H1 (cell line): ENCODE data around the gene FAM111A. TPM values are rescaled to one million over a fixed set of nuclear protein-coding genes. Genes with fewer than 3 reads are reported as not detected.

Experiments used
- CTCF ChIA-PET: fragments of 300-600 bp; sonication (Branson Sonifier 250); formaldehyde crosslinking; loops from one replicate; lab custom pipeline; 2021; ENCODE audit not compliant: partially characterized antibody; lab: Charles Lee
- POLR2A ChIA-PET: fragments of 300-600 bp; sonication (Branson Sonifier 250); formaldehyde crosslinking; loops from one replicate; lab custom pipeline; 2021; ENCODE audit warnings: inconsistent platforms; ENCODE audit not compliant: partially characterized antibody; lab: Charles Lee
- DNase-seq, 2 experiments: peaks; one replicate each; pipeline versions ENCODE4 v3.0.0 to v3.0.0-alpha.2; 2010 to 2022; ENCODE audit warnings: low spot score in 2 of 2, low read depth in 1 of 2, mixed read lengths in 1 of 2
- FAIRE-seq: peaks from 2 replicates; lab custom pipeline; 2011; peaks lifted over from hg19 to GRCh38; lab: Jason Lieb, UNC
- H2AFZ ChIP-seq: 2 replicates; pipeline ENCODE4 v1.8.1; 2012; ENCODE audit warnings: low read length, inconsistent platforms
- H2AK5ac ChIP-seq: 2 replicates; pipeline ENCODE4 v1.6.1; 2013; ENCODE audit warnings: low read depth, low read length
- H2BK120ac ChIP-seq: replicated peaks from 2 replicates; pipeline ENCODE3; 2013; ENCODE audit warnings: low read depth, low read length, inconsistent platforms
- H2BK12ac ChIP-seq: 2 replicates; pipeline ENCODE4 v1.6.1; 2013; ENCODE audit warnings: low read depth, low read length
- H2BK15ac ChIP-seq: 2 replicates; pipeline ENCODE4 v1.6.1; 2013; ENCODE audit warnings: low read length
- H2BK20ac ChIP-seq: 2 replicates; pipeline ENCODE4 v1.6.1; 2013; ENCODE audit warnings: low read length
- H2BK5ac ChIP-seq: 2 replicates; pipeline ENCODE4 v1.6.1; 2013; ENCODE audit warnings: low read depth, low read length
- H3K14ac ChIP-seq: 2 replicates; pipeline ENCODE4 v1.6.1; 2013; ENCODE audit warnings: inconsistent platforms; ENCODE audit not compliant: insufficient read length
- H3K18ac ChIP-seq: 2 replicates; pipeline ENCODE4 v1.6.1; 2013; ENCODE audit warnings: low read length; ENCODE audit errors: extremely low read depth
- H3K23ac ChIP-seq: 2 replicates; pipeline ENCODE4 v1.6.1; 2013; ENCODE audit warnings: inconsistent platforms; ENCODE audit not compliant: insufficient read length
- H3K23me2 ChIP-seq: 2 replicates; pipeline ENCODE4 v1.6.1; 2013; ENCODE audit warnings: low read depth, low read length
- H3K27ac ChIP-seq: 2 replicates; pipeline ENCODE4 v1.6.1; 2011; ENCODE audit warnings: low read depth, low read length, inconsistent platforms
- H3K27me3 ChIP-seq, 4 experiments: replicated peaks in 1 of 4; 1 replicate in 1 of 4; 2 replicates in 3 of 4; pipeline versions ENCODE4 v1.6.1 to v1.8.1; 2011 to 2013; ENCODE audit warnings: low read length in 3 of 4, mild to moderate bottlenecking in 3 of 4, inconsistent platforms in 2 of 4, mixed read lengths in 2 of 4, moderate library complexity in 1 of 4; ENCODE audit not compliant: control insufficient read depth in 3 of 4, insufficient read depth in 3 of 4; ENCODE audit errors: extremely low read depth in 1 of 4
- H3K36me3 ChIP-seq, 4 experiments: 2 replicates each; pipeline versions ENCODE4 v1.6.1 to v1.8.1; 2011 to 2013; ENCODE audit warnings: mild to moderate bottlenecking in 4 of 4, low read length in 3 of 4, moderate library complexity in 2 of 4, control low read depth in 1 of 4, inconsistent platforms in 1 of 4; ENCODE audit not compliant: insufficient read depth in 4 of 4, control insufficient read depth in 2 of 4
- H3K4ac ChIP-seq: replicated peaks from 2 replicates; pipeline ENCODE3; 2013; ENCODE audit warnings: low read length, low read depth, mixed read lengths, inconsistent platforms; ENCODE audit not compliant: insufficient read length
- H3K4me1 ChIP-seq, 4 experiments: replicated peaks in 1 of 4; 1 replicate in 1 of 4; 2 replicates in 3 of 4; pipeline versions ENCODE4 v1.6.1 to v1.8.1; 2011 to 2013; ENCODE audit warnings: low read length in 3 of 4, inconsistent platforms in 2 of 4, mixed read lengths in 1 of 4; ENCODE audit not compliant: insufficient read depth in 4 of 4, control insufficient read depth in 3 of 4
- H3K4me2 ChIP-seq, 2 experiments: 2 replicates each; pipeline versions ENCODE4 v1.6.1 to v1.8.1; 2011 to 2013; ENCODE audit warnings: low read depth in 2 of 2, low read length in 2 of 2, control low read depth in 1 of 2, inconsistent platforms in 1 of 2, mild to moderate bottlenecking in 1 of 2; ENCODE audit not compliant: insufficient read depth in 1 of 2
- H3K4me3 ChIP-seq, 4 experiments: fragments of 200-600, 300-600 bp in 1 of 4; sonication (generic), shearing (Covaris generic), sonication (Bioruptor Twin) in 1 of 4; 2 replicates each; pipeline versions ENCODE4 v1.5.1 to v1.8.1; 2011 to 2016; ENCODE audit warnings: low read length in 4 of 4, low read depth in 3 of 4, control low read depth in 2 of 4, inconsistent platforms in 2 of 4, mild to moderate bottlenecking in 2 of 4, mixed read lengths in 1 of 4, moderate library complexity in 1 of 4; ENCODE audit not compliant: insufficient read depth in 2 of 4; ENCODE audit errors: extremely low read depth in 1 of 4
- H3K56ac ChIP-seq: replicated peaks from 2 replicates; pipeline ENCODE3; 2013; ENCODE audit warnings: low read depth, mild to moderate bottlenecking, mixed read lengths, low read length, inconsistent platforms; ENCODE audit not compliant: insufficient read length
- H3K79me1 ChIP-seq: 2 replicates; pipeline ENCODE4 v1.6.1; 2013; ENCODE audit warnings: low read depth, low read length, control low read depth
- H3K79me2 ChIP-seq, 2 experiments: 2 replicates each; pipeline versions ENCODE4 v1.6.1 to v1.8.1; 2012 to 2013; ENCODE audit warnings: low read length in 2 of 2, mild to moderate bottlenecking in 2 of 2, inconsistent platforms in 1 of 2; ENCODE audit not compliant: insufficient read depth in 2 of 2, control insufficient read depth in 1 of 2
- H3K9ac ChIP-seq, 4 experiments: replicated peaks in 1 of 4; 1 replicate in 1 of 4; 2 replicates in 3 of 4; pipeline versions ENCODE4 v1.6.1 to v1.8.1; 2011 to 2013; ENCODE audit warnings: low read depth in 3 of 4, low read length in 3 of 4, control low read depth in 2 of 4, mild to moderate bottlenecking in 2 of 4, moderate library complexity in 2 of 4, inconsistent platforms in 1 of 4; ENCODE audit errors: extremely low read depth in 1 of 4
- H3K9me3 ChIP-seq, 2 experiments: 2 replicates each; pipeline versions ENCODE4 v1.6.1 to v1.8.1; 2012 to 2013; ENCODE audit warnings: mild to moderate bottlenecking in 2 of 2, moderate library complexity in 2 of 2, control low read depth in 1 of 2, inconsistent platforms in 1 of 2, low read depth in 1 of 2, low read length in 1 of 2, mixed read lengths in 1 of 2; ENCODE audit not compliant: insufficient read depth in 2 of 2
- H4K20me1 ChIP-seq, 2 experiments: replicated peaks in 1 of 2; 2 replicates each; pipeline versions ENCODE3 to v1.8.1; 2011 to 2013; ENCODE audit warnings: inconsistent platforms in 2 of 2, low read length in 2 of 2, mild to moderate bottlenecking in 1 of 2; ENCODE audit not compliant: insufficient read depth in 2 of 2, control insufficient read depth in 1 of 2
- H4K5ac ChIP-seq: 2 replicates; pipeline ENCODE4 v1.6.1; 2013; ENCODE audit warnings: low read length, low read depth, mixed read lengths, inconsistent platforms; ENCODE audit not compliant: insufficient read length
- H4K8ac ChIP-seq: 2 replicates; pipeline ENCODE4 v1.8.0; 2013; ENCODE audit warnings: mild to moderate bottlenecking, moderate library complexity, low read length, inconsistent platforms; ENCODE audit not compliant: insufficient read depth; ENCODE audit errors: extremely low read depth
- H4K91ac ChIP-seq: replicated peaks from 2 replicates; pipeline ENCODE3; 2013; ENCODE audit warnings: low read length, mixed read lengths, inconsistent platforms; ENCODE audit not compliant: insufficient read length
- BCL11A ChIP-seq, 2 experiments: IDR thresholded peaks; one replicate each; pipeline ENCODE4 v1.6.1; 2011; ENCODE audit warnings: low read depth in 2 of 2, low read length in 2 of 2, mild to moderate bottlenecking in 2 of 2
- CREB1 ChIP-seq: IDR thresholded peaks from 2 replicates; pipeline ENCODE4 v1.6.1; 2012; ENCODE audit warnings: inconsistent platforms
- GTF2F1 ChIP-seq: IDR thresholded peaks from 2 replicates; pipeline ENCODE4 v1.6.1; 2012; ENCODE audit warnings: low read depth, low read length, improper control_type of control experiment, borderline replicate concordance
- KDM4A ChIP-seq: IDR thresholded peaks from one replicate; pipeline ENCODE4 v1.7.1; 2012; ENCODE audit warnings: low read depth, mild to moderate bottlenecking, moderate library complexity, low read length, inconsistent platforms; ENCODE audit not compliant: severe bottlenecking
- NRF1 ChIP-seq: IDR thresholded peaks from 2 replicates; pipeline ENCODE4 v1.6.1; 2011; ENCODE audit warnings: mild to moderate bottlenecking, low read depth, low read length, improper control_type of control experiment
- RNF2 ChIP-seq: fragments of 200-900, 300-1000 bp; sonication (generic); IDR thresholded peaks from 2 replicates; pipeline ENCODE4 v1.7.1; 2016; ENCODE audit warnings: borderline replicate concordance, low read depth, mild to moderate bottlenecking, antibody characterized with exemption, low read length; ENCODE audit not compliant: poor library complexity, severe bottlenecking; ENCODE audit errors: missing control alignments
- SIRT6 ChIP-seq: IDR thresholded peaks from one replicate; pipeline ENCODE4 v1.7.1; 2012; ENCODE audit warnings: low read length, inconsistent platforms
- ZNF274 ChIP-seq: IDR thresholded peaks from 2 replicates; pipeline ENCODE4 v1.7.0; 2012; ENCODE audit warnings: low read length, borderline replicate concordance; ENCODE audit errors: extremely low read depth
- WGBS, 2 experiments: shearing (Covaris generic) in 1 of 2; methylation state at CpG; one replicate each; pipeline versions ENCODE4 v1.1.6 to v1.1.7; 2013 to 2015; ENCODE audit warnings: low lambda C conversion rate in 2 of 2, mixed read lengths in 2 of 2, inconsistent platforms in 1 of 2, low coverage in 1 of 2, missing lambda C conversion rate in 1 of 2; ENCODE audit not compliant: insufficient replicate concordance in 2 of 2, insufficient coverage in 1 of 2, insufficient read length in 1 of 2; ENCODE audit errors: extremely low coverage in 1 of 2, missing lambda C conversion rate in 1 of 2; 5-methylcytosine and 5-hydroxymethylcytosine counted together
- polyA plus RNA-seq, 7 experiments: library from polyadenylated mRNA; depleted of rRNA in 3 of 7; stranded (reverse) in 5 of 7; unstranded in 2 of 7; fragments of >200 nt in 5 of 7; fragments of 200-250 nt in 2 of 7; gene quantifications; 1 replicate in 5 of 7; 2 replicates in 1 of 7; 4 replicates in 1 of 7; pipeline versions ENCODE4 v1.2.1 to v1.2.3, GENCODE V29; 2011 to 2013; ENCODE audit warnings: missing spikeins in 2 of 7, mixed read lengths in 2 of 7
- total RNA-seq: library from RNA; stranded (reverse); fragmentation: NEBNext Ultra II Directional; extraction: Animal tissue kit (Norgen Biotek cat#: 25700); gene quantifications from 2 replicates; pipeline ENCODE4 v1.2.1, GENCODE V29; 2021
- TF ChIP-seq, protein P1 (sequence below): IDR thresholded peaks from 2 replicates; pipeline ENCODE4 v1.6.1; 2011; ENCODE audit warnings: low read depth, mild to moderate bottlenecking, low read length; ENCODE audit not compliant: insufficient read depth

FAM111A gene
- total and polyA plus RNA-seq, 2 of the 8 experiments (the other 6 are each of a cell fraction or from before 2014, with no cell fraction given), result 10.2 to 29.9 TPM

DNA sequence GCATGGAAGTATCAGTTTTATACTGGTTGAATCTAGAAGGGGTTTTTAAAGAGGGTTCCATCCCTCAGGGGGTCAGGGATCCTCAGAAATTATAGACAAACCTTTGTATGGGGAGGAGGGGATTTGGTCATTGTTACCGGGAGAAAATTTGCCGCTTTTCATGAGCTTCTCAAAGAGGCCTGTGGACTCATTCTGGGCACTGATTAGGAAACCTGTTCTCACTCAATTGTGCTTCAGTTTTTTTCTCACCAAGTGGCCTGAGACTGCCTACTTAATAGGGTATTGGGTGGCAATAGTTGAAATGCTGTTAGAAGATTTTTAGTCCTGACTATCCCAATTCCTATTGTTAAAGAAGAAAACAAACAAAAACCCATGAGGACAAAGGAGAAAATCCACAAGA lies 56.1 kb downstream of the FAM111A start:
- no peaks in the 10 kb centered on the region for H3K27me3 ChIP-seq
- no peak overlapping the region for H4K8ac ChIP-seq
- H3K56ac ChIP-seq, result no peak overlapping the region
- ChIA-PET POLR2A (no interaction called here), CTCF (interaction anchor here (1.0 to 2.6 kb wide), 4 partner anchors 12 to 27 kb away, joined by 4 to 26 read pairs (median 15); partner anchors contain the start of gene DTX4)
- H3K9me3 ChIP-seq, result peaks cover 4 to 10% of the 10 kb centered on the region in 2 experiments; a peak in 3 of 4 replicates
- peaks cover 0 to 2% of the 10 kb centered on the region in 2 experiments for H4K20me1 ChIP-seq
- no peak overlapping the region for H4K5ac ChIP-seq
- no peaks in the 10 kb centered on the region; a peak in 1 of 7 replicates for H3K4me1 ChIP-seq
- H2BK120ac ChIP-seq, result no peak overlapping the region
- H2BK20ac ChIP-seq, result no peak overlapping the region
- FAIRE-seq (no peak), DNase-seq (no peak)
- no peaks in the 10 kb centered on the region for H3K79me1 ChIP-seq
- H3K23me2 ChIP-seq, result no peaks in the 10 kb centered on the region
- no peaks in the 10 kb centered on the region for H3K79me2 ChIP-seq
- H3K9ac ChIP-seq, result no peak overlapping the region
- no peak overlapping the region for H3K14ac ChIP-seq
- peaks cover 6 to 44% (median 28%) of the 10 kb centered on the region in 4 experiments; a peak in 7 of 8 replicates for H3K36me3 ChIP-seq
- H3K27ac ChIP-seq, result no peak overlapping the region
- no peak overlapping the region for H3K4ac ChIP-seq
- 94% methylated on average over 2 of the region's 2 CpGs; no CpG with 5 or more reads in 1 of the 2 experiments for WGBS, 2 experiments
- no peak overlapping the region for H2BK15ac ChIP-seq
- no peak overlapping the region for H4K91ac ChIP-seq
- H2AFZ ChIP-seq, result no peak overlapping the region
- no peak overlapping the region for H3K4me2 ChIP-seq
- TF ChIP-seq GTF2F1 (no peak), RNF2 (no peak), KDM4A (no peak), ZNF274 (no peak), NRF1 (no peak), CREB1 (no peak), BCL11A (IDR thresholded peaks at IDR 0.05; ENCODE audit: low read depth in 2 of 2, low read length in 2 of 2) (no peak), SIRT6 (no peak)
- TF ChIP-seq, protein P1, sequence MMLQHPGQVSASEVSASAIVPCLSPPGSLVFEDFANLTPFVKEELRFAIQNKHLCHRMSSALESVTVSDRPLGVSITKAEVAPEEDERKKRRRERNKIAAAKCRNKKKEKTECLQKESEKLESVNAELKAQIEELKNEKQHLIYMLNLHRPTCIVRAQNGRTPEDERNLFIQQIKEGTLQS, result no peak
- no peak overlapping the region for H2BK5ac ChIP-seq
- no peak overlapping the region for H2AK5ac ChIP-seq
- no peak overlapping the region for H3K4me3 ChIP-seq
- no peak overlapping the region for H3K18ac ChIP-seq
- no peak overlapping the region for H3K23ac ChIP-seq
- no peak overlapping the region for H2BK12ac ChIP-seq
